K562 (cell line): ENCODE data around the gene LSP1. TPM values are rescaled to one million over a fixed set of nuclear protein-coding genes. Genes with fewer than 3 reads are reported as not detected.

ENCODE experiments used
- CBX1 ChIP-seq: sonication (generic); IDR thresholded peaks from 2 replicates; pipeline ENCODE4 v1.6.1; 2016; ENCODE audit warnings: antibody characterized with exemption, low read depth, mild to moderate bottlenecking
- CCNT2 ChIP-seq: IDR thresholded peaks from 2 replicates; pipeline ENCODE4 v1.6.1; 2011; ENCODE audit warnings: borderline replicate concordance, low read depth, mild to moderate bottlenecking, moderate library complexity, mixed read lengths, low read length; ENCODE audit not compliant: insufficient read length; ENCODE audit errors: extremely low read depth
- ETS1 ChIP-seq: conservative IDR thresholded peaks from 2 replicates; pipeline ENCODE4 v1.6.1; 2011; ENCODE audit warnings: low read depth, mild to moderate bottlenecking, low read length; ENCODE audit not compliant: control insufficient read depth
- MTA1 ChIP-seq: fragments of 450-650 bp; IDR thresholded peaks from 2 replicates; pipeline ENCODE4 v1.6.1; 2017; ENCODE audit warnings: borderline replicate concordance
- NCOA2 ChIP-seq, 2 experiments: fragments of 450-650 bp; IDR thresholded peaks; 2 replicates each; pipeline ENCODE4 v1.6.1; 2018; ENCODE audit warnings: mild to moderate bottlenecking in 2 of 2, moderate library complexity in 1 of 2; ENCODE audit not compliant: partially characterized antibody in 2 of 2
- PHF20 ChIP-seq: fragments of 450-650 bp; IDR thresholded peaks from 2 replicates; pipeline ENCODE4 v1.6.1; 2018; ENCODE audit not compliant: partially characterized antibody
- RBM25 ChIP-seq: fragments of 200-400 bp; formaldehyde crosslinking; IDR thresholded peaks from 2 replicates; pipeline ENCODE4 v1.6.1; 2018; ENCODE audit warnings: low read length, low read depth, moderate library complexity; ENCODE audit not compliant: severe bottlenecking
- SIRT6 ChIP-seq: IDR thresholded peaks from one replicate; pipeline ENCODE4 v1.6.1; 2012; ENCODE audit warnings: low read depth, mild to moderate bottlenecking, control low read depth, inconsistent platforms, low read length, moderate library complexity
- SLC30A9 ChIP-seq: fragments of 250-450 bp; sonication (Bioruptor Pico); IDR thresholded peaks from 2 replicates; pipeline ENCODE4 v1.8.0; 2022; ENCODE audit warnings: mild to moderate bottlenecking, moderate library complexity
- ZNF121 ChIP-seq: sonication (generic); formaldehyde crosslinking; conservative IDR thresholded peaks from 2 replicates; pipeline ENCODE4 v1.8.0; 2022; ENCODE audit warnings: missing genetic modification reagents
- ZNF140 ChIP-seq: fragments of 250-450 bp; sonication (Bioruptor Pico); IDR thresholded peaks from 2 replicates; pipeline ENCODE4 v1.8.0; 2021; ENCODE audit warnings: moderate library complexity, mild to moderate bottlenecking, inconsistent platforms
- ZNF217 ChIP-seq: sonication (generic); formaldehyde crosslinking; IDR thresholded peaks from 2 replicates; pipeline ENCODE4 v1.8.0; 2022; ENCODE audit warnings: mild to moderate bottlenecking, missing genetic modification reagents
- ZNF239 ChIP-seq: fragments of 250-450 bp; sonication (Bioruptor Pico); IDR thresholded peaks from 2 replicates; pipeline ENCODE4 v1.4.0; 2020; ENCODE audit warnings: mild to moderate bottlenecking
- ZNF318 ChIP-seq, 2 experiments: fragments of 450-650 bp; IDR thresholded peaks; 2 replicates each; pipeline ENCODE4 v1.6.1; 2016; ENCODE audit warnings: mild to moderate bottlenecking in 2 of 2, borderline replicate concordance in 1 of 2, low read depth in 1 of 2, moderate library complexity in 1 of 2
- ZNF589 ChIP-seq: fragments of 200-800 bp; sonication (Bioruptor generic); IDR thresholded peaks from 2 replicates; pipeline ENCODE4 v1.6.1; 2016; ENCODE audit warnings: low read depth, missing genetic modification characterization, missing compliant biosample characterization
- ZNF75A ChIP-seq: fragments of 450-650 bp; formaldehyde crosslinking; IDR thresholded peaks from 2 replicates; pipeline ENCODE4 v1.4.0; 2020; ENCODE audit warnings: mild to moderate bottlenecking
- polyA plus RNA-seq, 8 experiments: library from polyadenylated mRNA; depleted of rRNA in 4 of 8; stranded (reverse) in 5 of 8; unstranded in 3 of 8; fragments of >200 nt; fragmentation: Nextera tagmentation in 2 of 8; fragmentation: Illumina TruSeq in 1 of 8; extraction: Ambion mirVana in 2 of 8; extraction: Trizol in 1 of 8; gene quantifications; 2 replicates each; pipeline versions ENCODE4 v1.2.1 to v1.2.3, GENCODE V29; 2011 to 2014; ENCODE audit warnings: inconsistent platforms in 1 of 8, missing spikeins in 1 of 8
- total RNA-seq, 7 experiments: library from RNA; depleted of rRNA in 6 of 7; stranded (reverse); fragments of >200 nt in 6 of 7; fragmentation: Illumina TruSeq in 2 of 7; extraction: Trizol in 2 of 7; gene quantifications; 2 replicates each; pipeline versions ENCODE4 v1.2.1 to v1.2.3, GENCODE V29; 2011 to 2021; ENCODE audit warnings: low replicate concordance in 1 of 7

LSP1 gene
- total and polyA plus RNA-seq, 9 of the 15 experiments (the other 6 are each of a cell fraction or from before 2014, with no cell fraction given): 0.08 to 2.9 (median 0.65) TPM; not detected in 2

- TF ChIP-seq ZNF217 (CRISPR knock-in tag) (no peak), CCNT2 (no peak), ZNF239 (CRISPR knock-in tag) (no peak), PHF20 (peak; percentile 52), ZNF75A (CRISPR knock-in tag) (no peak), RBM25 (no peak), SIRT6 (no peak), ETS1 (no peak), ZNF121 (CRISPR knock-in tag) (no peak), ZNF318 (IDR thresholded peaks at IDR 0.05; ENCODE audit: borderline replicate concordance in 1 of 2, low read depth in 1 of 2) (no peak), SLC30A9 (CRISPR knock-in tag) (no peak), NCOA2 (IDR thresholded peaks at IDR 0.05; ENCODE audit: partially characterized antibody in 2 of 2) (no peak), ZNF589 (CRISPR knock-in tag) (no peak), CBX1 (no peak), MTA1 (peak; percentile 28; the same call in 1 of the 2 replicates), ZNF140 (CRISPR knock-in tag) (no peak)
Observed at GRCh38 chr11:1844221-1845094, 8.4 kb upstream of the LSP1 start (continued).
